ENCODE data around the gene TSPYL1.

Gene TSPYL1

DNA sequence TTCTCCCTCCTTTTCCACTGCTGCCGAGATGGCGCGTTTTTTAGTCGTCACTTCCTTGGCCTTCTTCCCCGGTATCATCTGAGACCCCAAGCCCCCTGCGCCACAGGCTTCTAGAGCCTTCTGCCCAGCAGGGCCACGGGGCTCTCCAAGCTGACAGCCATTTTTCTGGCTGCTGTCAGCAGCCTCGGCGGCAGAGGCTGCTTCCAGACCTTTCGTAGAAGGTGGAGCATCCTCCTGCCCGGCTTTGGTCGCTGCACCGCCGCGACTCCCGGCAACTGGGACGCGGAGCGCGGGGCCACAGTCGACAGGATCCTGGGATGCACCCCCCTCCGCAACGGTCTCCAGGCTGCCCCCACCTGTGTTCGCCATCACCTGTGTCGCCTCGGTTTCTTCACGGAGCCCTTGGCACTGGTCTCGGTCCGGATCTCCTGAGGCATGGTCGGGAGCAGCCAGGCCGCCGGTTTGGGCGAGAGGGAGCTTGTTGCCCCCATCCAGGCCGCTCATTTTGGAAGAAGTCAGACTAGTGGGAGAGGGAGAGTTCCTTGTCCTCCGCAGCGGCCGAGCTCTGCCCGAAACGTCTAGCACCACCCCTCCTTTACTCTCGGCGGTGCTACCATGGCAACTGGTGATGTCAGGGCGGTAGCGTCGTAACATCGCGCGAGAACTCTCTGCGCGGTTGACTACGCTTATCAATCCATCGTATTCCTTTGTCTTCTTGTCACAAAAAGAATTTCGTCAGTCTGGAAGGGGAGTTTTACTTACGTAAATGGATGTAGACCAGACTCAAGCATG, 26.0 kb downstream of the TSPYL1 start, which contains the start of gene TSPYL4:
TSPYL4 (minus strand) TSS at position 571 of the 792 bp plus-strand sequence; CDS start at position 504, 67 bp downstream.
- peak; percentile 94 for DNase-seq (ENCODE audit: low read depth)
- TF ChIP-seq, protein P1, sequence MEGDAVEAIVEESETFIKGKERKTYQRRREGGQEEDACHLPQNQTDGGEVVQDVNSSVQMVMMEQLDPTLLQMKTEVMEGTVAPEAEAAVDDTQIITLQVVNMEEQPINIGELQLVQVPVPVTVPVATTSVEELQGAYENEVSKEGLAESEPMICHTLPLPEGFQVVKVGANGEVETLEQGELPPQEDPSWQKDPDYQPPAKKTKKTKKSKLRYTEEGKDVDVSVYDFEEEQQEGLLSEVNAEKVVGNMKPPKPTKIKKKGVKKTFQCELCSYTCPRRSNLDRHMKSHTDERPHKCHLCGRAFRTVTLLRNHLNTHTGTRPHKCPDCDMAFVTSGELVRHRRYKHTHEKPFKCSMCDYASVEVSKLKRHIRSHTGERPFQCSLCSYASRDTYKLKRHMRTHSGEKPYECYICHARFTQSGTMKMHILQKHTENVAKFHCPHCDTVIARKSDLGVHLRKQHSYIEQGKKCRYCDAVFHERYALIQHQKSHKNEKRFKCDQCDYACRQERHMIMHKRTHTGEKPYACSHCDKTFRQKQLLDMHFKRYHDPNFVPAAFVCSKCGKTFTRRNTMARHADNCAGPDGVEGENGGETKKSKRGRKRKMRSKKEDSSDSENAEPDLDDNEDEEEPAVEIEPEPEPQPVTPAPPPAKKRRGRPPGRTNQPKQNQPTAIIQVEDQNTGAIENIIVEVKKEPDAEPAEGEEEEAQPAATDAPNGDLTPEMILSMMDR (IDR thresholded peaks at IDR 0.05; ENCODE audit: insufficient read depth, low read depth, low read length, missing control alignments): no peak
- peak within 1 kb of the TSS; percentile 94 for H3K4me3 ChIP-seq (ENCODE audit: low read depth, low read length)

DNA sequence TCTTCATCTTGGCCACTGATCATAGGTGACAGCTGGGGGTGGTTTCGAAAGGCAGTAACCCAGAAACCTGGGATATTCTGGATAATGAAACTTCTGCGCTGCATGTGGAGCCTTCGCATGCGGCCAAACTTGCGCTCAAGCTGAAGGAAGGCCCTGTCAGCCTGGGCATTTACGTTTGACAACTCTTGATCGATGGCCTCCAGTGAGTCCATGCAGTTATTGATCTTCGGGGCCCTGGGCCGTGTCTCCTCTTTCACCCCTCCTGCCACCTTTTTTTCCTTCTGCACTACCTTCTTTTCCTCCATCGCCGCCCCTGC, 26.6 kb downstream of the TSPYL1 start:
- H3K4me3 ChIP-seq (ENCODE audit: low read depth, low read length): peak overlapping the region; percentile 94
- DNase-seq (ENCODE audit: low read depth): no peak
- TF ChIP-seq, protein P1 (IDR thresholded peaks at IDR 0.05; ENCODE audit: insufficient read depth, low read depth, low read length, missing control alignments): no peak

DNA sequence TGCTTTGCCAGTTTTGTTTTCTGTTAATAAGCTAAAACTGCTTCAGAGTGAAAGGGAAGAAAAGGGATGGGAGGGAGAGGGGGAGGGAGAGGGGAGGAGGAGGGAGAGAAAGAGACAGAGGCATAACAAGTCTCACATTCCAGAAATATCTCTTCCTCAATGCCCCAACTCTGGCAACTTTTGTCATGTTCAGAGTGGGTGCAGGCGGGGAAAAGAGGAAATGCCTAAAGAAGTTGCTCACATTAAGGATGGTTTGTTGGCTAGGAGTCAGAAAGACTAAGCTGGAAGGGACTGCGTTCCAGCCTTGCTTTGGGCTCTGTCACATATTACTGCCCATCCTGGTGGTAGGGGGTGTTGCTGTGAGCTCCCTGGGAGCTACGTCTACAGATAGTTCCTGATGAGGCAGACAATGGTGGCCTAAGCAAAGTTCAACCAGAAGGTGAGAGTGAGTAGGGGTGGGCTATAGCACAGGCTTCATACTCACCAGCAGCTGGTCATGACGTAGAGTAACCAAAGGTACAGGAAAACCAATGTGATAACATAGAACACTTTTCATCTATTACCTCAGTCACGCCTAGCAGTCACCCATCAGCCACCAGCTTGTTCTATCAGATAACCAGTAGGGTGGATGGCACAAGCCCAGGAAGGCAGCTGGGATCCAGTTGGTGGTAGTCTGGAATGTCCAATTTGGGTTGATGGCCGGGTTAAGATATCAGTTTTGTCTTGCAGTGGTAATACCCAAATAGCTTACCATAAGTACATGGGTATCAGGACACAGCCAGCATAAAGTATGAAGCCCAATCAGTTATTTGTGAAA, 28.0 kb downstream of the TSPYL1 start:
- TF ChIP-seq, protein P1 (IDR thresholded peaks at IDR 0.05; ENCODE audit: insufficient read depth, low read depth, low read length, missing control alignments): no peak
- DNase-seq (ENCODE audit: low read depth): no peak
- no peak overlapping the region for H3K4me3 ChIP-seq (ENCODE audit: low read depth, low read length)

DNA sequence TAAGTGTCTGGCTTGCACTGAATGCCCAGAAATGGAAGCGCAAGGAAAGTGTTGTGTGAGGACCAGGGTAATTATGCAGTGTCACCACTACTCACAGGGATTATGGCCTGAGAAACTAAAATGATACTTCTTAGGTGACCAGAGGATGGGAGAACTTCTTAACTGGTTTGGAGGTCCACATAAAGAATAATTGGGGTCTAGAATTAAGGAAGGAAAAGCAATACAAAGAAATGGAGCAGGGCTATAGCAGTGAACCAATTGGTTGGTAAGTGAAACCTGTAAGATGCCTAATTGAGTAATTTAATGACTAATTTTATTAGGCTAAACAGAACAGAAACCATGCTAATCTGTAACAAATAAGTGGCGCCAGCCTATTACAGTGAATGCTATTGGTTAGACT, 31.2 kb downstream of the TSPYL1 start:
- DNase-seq (ENCODE audit: low read depth): no peak
- TF ChIP-seq, protein P1 (IDR thresholded peaks at IDR 0.05; ENCODE audit: insufficient read depth, low read depth, low read length, missing control alignments): no peak

DNA sequence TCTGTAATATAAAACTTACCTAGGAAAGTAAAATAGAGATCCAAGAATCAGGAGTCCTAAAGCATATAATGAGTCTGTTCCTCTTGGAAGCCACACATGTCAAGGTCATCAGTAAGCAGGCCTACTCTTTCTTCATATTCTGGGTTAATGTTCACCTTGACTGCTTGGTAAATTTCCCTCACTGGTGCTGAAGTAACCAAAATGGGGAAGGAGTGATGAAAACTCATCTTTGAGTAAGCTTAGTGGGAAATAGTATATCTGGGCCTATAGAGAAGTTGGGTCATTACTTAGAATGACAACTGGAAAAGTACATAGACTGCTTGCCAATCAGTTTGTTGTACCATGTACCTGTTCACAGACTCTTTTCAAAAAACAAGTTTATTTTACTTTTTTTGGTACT, 32.4 kb downstream of the TSPYL1 start:
- no peak overlapping the region for H3K4me3 ChIP-seq (ENCODE audit: low read depth, low read length)
- TF ChIP-seq, protein P1 (IDR thresholded peaks at IDR 0.05; ENCODE audit: insufficient read depth, low read depth, low read length, missing control alignments): no peak
- no peak for DNase-seq (ENCODE audit: low read depth)

More for the DNA sequence above, 31.2 kb downstream of the TSPYL1 start:
- no peak overlapping the region for H3K4me3 ChIP-seq (ENCODE audit: low read depth, low read length)

DNA sequence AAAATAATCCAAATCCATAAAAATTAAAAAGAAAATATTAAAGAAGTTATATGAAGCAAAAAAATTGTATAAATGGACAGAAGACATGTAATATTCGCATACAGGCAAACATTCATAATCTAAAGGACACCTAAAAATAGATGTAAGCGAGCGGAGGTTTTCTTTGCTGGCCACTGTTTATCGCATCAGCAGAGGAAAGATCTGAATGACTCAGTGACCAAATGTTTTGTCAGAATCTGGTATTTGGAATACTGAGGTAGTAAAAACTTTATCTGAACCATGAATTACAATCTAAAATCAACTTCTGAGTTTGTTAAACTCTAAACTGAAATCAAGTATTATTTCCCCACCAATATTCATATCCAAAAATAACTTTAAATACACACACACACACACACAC, 33.6 kb downstream of the TSPYL1 start:
- DNase-seq (ENCODE audit: low read depth): no peak
- no peak overlapping the region for H3K4me3 ChIP-seq (ENCODE audit: low read depth, low read length)
- TF ChIP-seq, protein P1 (IDR thresholded peaks at IDR 0.05; ENCODE audit: insufficient read depth, low read depth, low read length, missing control alignments): no peak
